HCT116 (cell line): Measurements from ENCODE around the gene LYST. TPM values are rescaled to one million over a fixed set of nuclear protein-coding genes. Genes with fewer than 3 reads are reported as not detected.

ENCODE experiments used
- ATAC-seq: fragments of 200-7000 bp; cut with Tn5 transposase; 2 replicates; pipeline ENCODE4 v1.9.1; 2020; ENCODE audit warnings: mild to moderate bottlenecking, moderate library complexity
- BruUV-seq: library from RNA; stranded (reverse); fragments of 400-500 nt; replicated peaks from 2 replicates; lab custom pipeline; 2021; lab: Mats Ljungman, UMichigan
- CTCF ChIA-PET: fragments of 300-600 bp; sonication (Branson Sonifier 250); formaldehyde crosslinking; loops from one replicate; lab custom pipeline; 2021; ENCODE audit warnings: antibody characterized with exemption; lab: Charles Lee
- POLR2A ChIA-PET: fragments of 300-600, 350-600 bp; sonication (Branson Sonifier 250); formaldehyde crosslinking; loops from one replicate; lab custom pipeline; 2021; ENCODE audit warnings: antibody characterized with exemption; lab: Charles Lee
- RAD21 ChIA-PET, 2 experiments: fragments of 300-600 bp; sonication (Branson Sonifier 250); formaldehyde crosslinking; loops; one replicate each; lab custom pipeline; 2023; ENCODE audit warnings: low total read pairs in 2 of 2; ENCODE audit not compliant: uncharacterized antibody in 2 of 2, unreplicated experiment in 2 of 2, low non-redundant PET in 1 of 2; lab: Charles Lee
- DNase-seq: peaks from one replicate; pipeline ENCODE4 v3.0.0-alpha.2; 2010; ENCODE audit warnings: low read depth, low spot score
- H2AFZ ChIP-seq: fragments of 200-600 bp; shearing (Covaris generic), sonication (generic); 2 replicates; pipeline ENCODE4 v1.6.1; 2017; ENCODE audit warnings: low read depth, mixed run types, mixed read lengths, antibody characterized with exemption, low read length; ENCODE audit not compliant: poor library complexity, severe bottlenecking
- H3K27ac ChIP-seq: 2 replicates; pipeline ENCODE4 v1.5.1; 2012; ENCODE audit warnings: low read depth, low read length
- H3K27me3 ChIP-seq: fragments of 200-600 bp; sonication (generic); 2 replicates; pipeline ENCODE4 v1.6.1; 2016; ENCODE audit warnings: mixed run types, low read length, mixed read lengths; ENCODE audit not compliant: insufficient read depth
- H3K36me3 ChIP-seq, 2 experiments: fragments of 200-500 bp in 1 of 2; fragments of 200-600 bp in 1 of 2; sonication (Bioruptor generic) in 1 of 2; sonication (generic) in 1 of 2; 2 replicates each; pipeline versions ENCODE4 v1.5.1 to v1.6.1; 2014 to 2016; ENCODE audit warnings: low read length in 2 of 2, inconsistent platforms in 1 of 2, mixed read lengths in 1 of 2, mixed run types in 1 of 2; ENCODE audit not compliant: insufficient read depth in 2 of 2, control insufficient read depth in 1 of 2
- H3K4me1 ChIP-seq, 2 experiments: fragments of 200-600 bp in 1 of 2; sonication (generic) in 1 of 2; 2 replicates each; pipeline versions ENCODE4 v1.5.1 to v1.6.1; 2012 to 2017; ENCODE audit warnings: low read length in 2 of 2, inconsistent platforms in 1 of 2, mild to moderate bottlenecking in 1 of 2, mixed read lengths in 1 of 2, mixed run types in 1 of 2, moderate library complexity in 1 of 2; ENCODE audit not compliant: insufficient read depth in 2 of 2, control insufficient read depth in 1 of 2
- H3K4me2 ChIP-seq: fragments of 200-600 bp; sonication (generic); 2 replicates; pipeline ENCODE4 v1.6.1; 2017; ENCODE audit warnings: mixed run types, low read length, mixed read lengths
- H3K4me3 ChIP-seq, 2 experiments: fragments of 200-600 bp in 1 of 2; sonication (generic) in 1 of 2; replicated peaks in 1 of 2; 2 replicates each; pipeline ENCODE4 v1.5.1; 2011 to 2016; ENCODE audit warnings: low read length in 2 of 2, control low read depth in 1 of 2, low read depth in 1 of 2, mild to moderate bottlenecking in 1 of 2, mixed read lengths in 1 of 2, mixed run types in 1 of 2
- H3K79me2 ChIP-seq: fragments of 200-600 bp; sonication (generic); 2 replicates; pipeline ENCODE4 v1.6.1; 2017; ENCODE audit warnings: mild to moderate bottlenecking, mixed run types, low read length, moderate library complexity, mixed read lengths; ENCODE audit not compliant: insufficient read depth
- H3K9ac ChIP-seq: fragments of 200-600 bp; sonication (generic); 2 replicates; pipeline ENCODE4 v1.6.1; 2016; ENCODE audit warnings: low read length, mixed read lengths
- H3K9me2 ChIP-seq: fragments of 200-600 bp; sonication (generic), shearing (Covaris generic); 2 replicates; pipeline ENCODE4 v1.6.1; 2017; ENCODE audit warnings: mixed run types, mild to moderate bottlenecking, moderate library complexity; ENCODE audit not compliant: insufficient read depth
- H3K9me3 ChIP-seq, 2 experiments: fragments of 200-500 bp in 1 of 2; fragments of 200-600 bp in 1 of 2; sonication (Bioruptor generic) in 1 of 2; sonication (generic) in 1 of 2; 2 replicates each; pipeline ENCODE4 v1.6.1; 2014 to 2017; ENCODE audit warnings: low read length in 2 of 2, mixed read lengths in 2 of 2, inconsistent platforms in 1 of 2, low read depth in 1 of 2, mild to moderate bottlenecking in 1 of 2, mixed run types in 1 of 2, moderate library complexity in 1 of 2; ENCODE audit not compliant: control insufficient read depth in 1 of 2, insufficient read depth in 1 of 2
- H4K20me1 ChIP-seq: fragments of 200-600 bp; sonication (generic), shearing (Covaris generic); 2 replicates; pipeline ENCODE4 v1.6.1; 2017; ENCODE audit warnings: mixed run types, mild to moderate bottlenecking, moderate library complexity; ENCODE audit not compliant: insufficient read depth
- CBX3 ChIP-seq: IDR thresholded peaks from 2 replicates; pipeline ENCODE4 v1.6.1; 2012; ENCODE audit warnings: low read depth
- CEBPB ChIP-seq: IDR thresholded peaks from 2 replicates; pipeline ENCODE4 v1.6.1; 2012; ENCODE audit warnings: low read depth
- EGR1 ChIP-seq: IDR thresholded peaks from 2 replicates; pipeline ENCODE4 v1.6.1; 2012; ENCODE audit warnings: low read depth
- ELF1 ChIP-seq: IDR thresholded peaks from 2 replicates; pipeline ENCODE4 v1.6.1; 2012; ENCODE audit warnings: low read depth, borderline replicate concordance
- EZH2phosphoT487 ChIP-seq: fragments of 200-600 bp; IDR thresholded peaks from 2 replicates; pipeline ENCODE4 v1.6.1; 2018; ENCODE audit warnings: antibody characterized with exemption, borderline replicate concordance
- FOSL1 ChIP-seq: IDR thresholded peaks from 2 replicates; pipeline ENCODE4 v1.6.1; 2012; ENCODE audit warnings: low read depth
- JUND ChIP-seq: IDR thresholded peaks from 2 replicates; pipeline ENCODE4 v1.6.1; 2012
- POLR2A ChIP-seq: IDR thresholded peaks from 2 replicates; pipeline ENCODE4 v1.7.0; 2011; ENCODE audit warnings: borderline replicate concordance; ENCODE audit not compliant: insufficient read depth, insufficient read length; ENCODE audit errors: extremely low read depth
- RAD21 ChIP-seq: IDR thresholded peaks from 2 replicates; pipeline ENCODE4 v1.6.1; 2012; ENCODE audit warnings: low read depth, mild to moderate bottlenecking
- SIN3A ChIP-seq: IDR thresholded peaks from 2 replicates; pipeline ENCODE4 v1.6.1; 2012; ENCODE audit warnings: low read depth
- SRF ChIP-seq: IDR thresholded peaks from 2 replicates; pipeline ENCODE4 v1.6.1; 2012; ENCODE audit warnings: low read depth
- TCF7L2 ChIP-seq: IDR thresholded peaks from 2 replicates; pipeline ENCODE4 v1.7.0; 2011; ENCODE audit warnings: borderline replicate concordance, inconsistent platforms; ENCODE audit not compliant: insufficient read depth, insufficient read length; ENCODE audit errors: extremely low read depth
- ZFX ChIP-seq: fragments of 450-650 bp; IDR thresholded peaks from 2 replicates; pipeline ENCODE4 v1.6.1; 2017
- intact Hi-C: fragments of 100-400 bp; cut with micrococcal nuclease; formaldehyde crosslinking; loops from 2 replicates; pipeline ENCODE4 v1.10.0; 2022
- total RNA-seq: library from RNA; stranded (reverse); gene quantifications from one replicate; pipeline ENCODE4 v1.2.1, GENCODE V29; 2021; ENCODE audit not compliant: unreplicated experiment

The LYST gene
- total RNA-seq, 1 experiment from 2014 or later = 6.6 TPM

DNA sequence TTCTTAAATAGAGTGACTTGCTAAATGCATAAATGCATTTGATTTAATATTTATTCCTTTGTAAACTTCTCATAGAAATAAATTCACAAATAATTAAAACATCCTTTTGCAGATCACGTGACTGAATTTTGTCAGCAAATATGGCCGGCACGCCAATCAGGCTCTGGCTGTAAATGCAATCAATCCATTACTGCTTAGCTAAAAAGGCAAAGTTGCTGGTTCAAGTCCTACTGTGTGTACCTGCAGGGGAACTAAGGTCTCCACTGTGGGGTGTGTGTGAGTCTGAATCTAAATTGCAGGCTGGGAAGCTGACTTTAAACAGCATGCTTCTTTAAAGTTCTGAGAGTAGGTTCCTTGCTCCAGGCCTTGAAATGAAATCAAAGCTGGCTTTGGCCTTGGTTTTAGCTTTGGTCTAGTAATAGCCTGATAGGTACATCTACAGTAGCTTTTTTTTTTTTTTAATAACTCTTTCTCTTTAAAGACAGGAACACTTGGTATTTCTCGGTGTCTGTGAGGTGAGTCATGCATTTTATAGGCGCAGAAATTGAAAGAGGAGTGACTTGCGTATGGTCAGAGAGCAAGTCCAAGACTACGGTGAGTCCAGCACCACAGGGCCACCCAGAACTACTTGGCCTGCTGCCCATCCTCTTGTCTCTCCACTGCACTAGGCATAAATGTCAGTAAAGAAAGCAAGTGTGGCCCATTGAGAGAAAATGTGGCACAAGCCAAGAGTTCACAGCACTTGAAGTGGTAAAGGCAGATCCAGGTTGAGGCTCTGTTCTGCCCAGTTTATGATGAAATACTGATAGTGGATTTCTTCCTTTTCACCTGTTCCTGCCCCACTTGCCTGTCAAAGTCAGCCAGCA is 36.2 kb upstream of the LYST start (continued):
- peak; percentile 77 for TF ChIP-seq TCF7L2
- TF ChIP-seq JUND = peak; percentile 89
- TF ChIP-seq RAD21 = peak; percentile 35
- no peak for TF ChIP-seq EZH2phosphoT487

DNA sequence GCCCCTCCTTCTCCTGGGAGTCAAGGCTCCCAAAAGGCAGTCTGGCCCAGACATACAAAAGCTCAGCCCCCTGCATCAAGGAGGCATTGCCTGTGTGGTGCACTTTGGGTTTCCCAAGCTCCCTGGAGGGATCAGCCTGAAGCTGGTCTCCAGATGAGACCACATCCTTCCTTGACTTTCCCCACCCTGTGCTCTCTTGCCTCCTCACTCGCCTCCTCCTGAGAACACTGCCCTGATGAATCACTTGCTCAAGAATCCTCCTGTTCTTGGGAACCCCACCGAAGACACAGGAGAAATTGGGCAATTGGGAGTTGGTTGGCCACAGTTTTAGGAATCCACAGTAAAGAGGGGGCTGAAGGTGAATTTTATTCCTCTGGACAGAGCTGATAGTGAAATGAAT is 34.8 kb upstream of the LYST start:
- Histone ChIP-seq H3K4me3 (no peak overlapping the region), H3K4me2 (no peak overlapping the region), H4K20me1 (no peaks in the 10 kb centered on the region)
- no peak for TF ChIP-seq EGR1
- TF ChIP-seq, all 23 proteins: peak for 0
- no peak overlapping the region for H3K9ac ChIP-seq
- no TSS peak for BruUV-seq
- ATAC-seq (no peak), DNase-seq (no peak)
- intact Hi-C loops = no loop called here
- H3K27me3 ChIP-seq = no peaks in the 10 kb centered on the region
- H3K79me2 ChIP-seq = no peaks in the 10 kb centered on the region
- ChIA-PET CTCF (no interaction called here), RAD21 (no interaction called here), POLR2A (no interaction called here)
- H3K27ac ChIP-seq = no peak overlapping the region
- no peaks in the 10 kb centered on the region for H3K9me3 ChIP-seq
- peaks cover 15 to 31% of the 10 kb centered on the region in 2 experiments for H3K4me1 ChIP-seq
- H3K36me3 ChIP-seq = no peaks in the 10 kb centered on the region
- H2AFZ ChIP-seq = peak overlapping the region; percentile 87
- no peaks in the 10 kb centered on the region for H3K9me2 ChIP-seq

DNA sequence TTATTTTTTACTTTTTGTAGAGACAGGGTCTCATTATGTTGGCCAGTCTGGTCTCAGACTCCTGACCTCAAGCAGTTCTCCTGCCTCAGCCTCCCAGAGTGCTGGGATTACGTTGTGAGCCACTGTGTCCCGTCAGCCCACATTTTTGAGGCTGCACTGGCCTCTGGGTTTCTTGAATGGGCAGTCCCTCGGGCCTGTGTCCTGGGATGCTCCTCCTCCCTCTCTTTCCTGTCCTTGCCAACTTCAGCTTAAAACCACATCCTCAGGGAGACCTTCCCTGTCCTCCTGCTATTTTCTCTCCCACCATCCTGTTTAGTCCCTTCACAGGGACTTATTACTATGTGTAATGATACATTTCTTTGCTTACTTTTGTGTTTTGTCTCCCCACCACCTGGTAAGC is 31.4 kb upstream of the LYST start:
- H3K4me3 ChIP-seq = no peak overlapping the region
- ATAC-seq = no peak
- POLR2A ChIA-PET = no interaction called here
- no peak overlapping the region for H3K4me2 ChIP-seq
- TF ChIP-seq ELF1 (no peak), ZFX (no peak), SIN3A (no peak), CBX3 (no peak), POLR2A (no peak), SRF (no peak), CEBPB (no peak), FOSL1 (no peak)
- H4K20me1 ChIP-seq = no peaks in the 10 kb centered on the region
- intact Hi-C loops = no loop called here
- H3K27ac ChIP-seq = no peak overlapping the region
- BruUV-seq = no TSS peak
- H3K9me3 ChIP-seq = no peaks in the 10 kb centered on the region
- H3K4me1 ChIP-seq = peaks cover 10 to 29% of the 10 kb centered on the region in 2 experiments
- no peaks in the 10 kb centered on the region for H3K79me2 ChIP-seq
- H3K27me3 ChIP-seq = no peaks in the 10 kb centered on the region
- no peak for DNase-seq
- RAD21 ChIA-PET = no interaction called here
- no peak overlapping the region for H3K9ac ChIP-seq
- H3K36me3 ChIP-seq = no peaks in the 10 kb centered on the region
- H3K9me2 ChIP-seq = no peaks in the 10 kb centered on the region
- H2AFZ ChIP-seq = no peak overlapping the region
- CTCF ChIA-PET = no interaction called here
